ENCODE data around the gene DHRS1. TPM values are rescaled to one million over a fixed set of nuclear protein-coding genes. Genes with fewer than 3 reads are reported as not detected.

The DHRS1 gene
- total RNA-seq, 4 donors from 2014 or later = 22.7 to 33.0 (median 28.6) TPM

GRCh38 chr14:24259282-24260025 lies 40.1 kb downstream of the DHRS1 start:
- TF ChIP-seq CTCF (IDR thresholded peaks at IDR 0.05; ENCODE audit: low read depth) = no peak

- TF ChIP-seq CTCF (IDR thresholded peaks at IDR 0.05; ENCODE audit: low read depth) = no peak
Observed at GRCh38 chr14:24258548-24259265, 40.9 kb downstream of the DHRS1 start.

- TF ChIP-seq CTCF (IDR thresholded peaks at IDR 0.05; ENCODE audit: low read depth) = no peak
Observed at GRCh38 chr14:24258119-24258518, 41.5 kb downstream of the DHRS1 start.

- TF ChIP-seq CTCF (IDR thresholded peaks at IDR 0.05; ENCODE audit: low read depth) = no peak
Observed at GRCh38 chr14:24256960-24257359, 42.6 kb downstream of the DHRS1 start.

GRCh38 chr14:24255931-24256711 lies 43.5 kb downstream of the DHRS1 start:
- TF ChIP-seq CTCF (IDR thresholded peaks at IDR 0.05; ENCODE audit: low read depth) = no peak

- no peak for TF ChIP-seq CTCF (IDR thresholded peaks at IDR 0.05; ENCODE audit: low read depth)
Observed at GRCh38 chr14:24255438-24255837, 44.1 kb downstream of the DHRS1 start.

Measured in subcutaneous adipose tissue (tissue), 4 donors.